WTC11 (cell line): ENCODE data around the gene CENPK. TPM values are rescaled to one million over a fixed set of nuclear protein-coding genes. Genes with fewer than 3 reads are reported as not detected.

Experiments
- ATAC-seq: fragments of 200-7000 bp; cut with Tn5 transposase; 2 replicates; pipeline ENCODE4 v1.10.0; 2021; ENCODE audit warnings: mild to moderate bottlenecking, moderate library complexity
- CTCF ChIA-PET: fragments of 300-600 bp; sonication (Branson Sonifier 250); formaldehyde crosslinking; loops from one replicate; lab custom pipeline; 2021; ENCODE audit warnings: antibody characterized with exemption; lab: Charles Lee
- POLR2A ChIA-PET: fragments of 350-600 bp; sonication (Branson Sonifier 250); formaldehyde crosslinking; loops from one replicate; lab custom pipeline; 2021; ENCODE audit warnings: antibody characterized with exemption; lab: Charles Lee
- DNase-seq: peaks from one replicate; pipeline ENCODE4 v3.0.0; 2021; ENCODE audit warnings: low spot score
- H3K27ac Mint-ChIP-seq: 2 replicates; pipeline ENCODE4 v1.8.0; 2021; ENCODE audit warnings: mixed read lengths
- H3K27me3 Mint-ChIP-seq: 2 replicates; pipeline ENCODE4 v1.8.0; 2021; ENCODE audit warnings: low read depth, mild to moderate bottlenecking, moderate library complexity, mixed read lengths
- H3K36me3 Mint-ChIP-seq: 2 replicates; pipeline ENCODE4 v1.8.0; 2021; ENCODE audit warnings: mixed read lengths
- H3K4me1 Mint-ChIP-seq: 2 replicates; pipeline ENCODE4 v1.8.0; 2022; ENCODE audit warnings: mixed read lengths
- H3K4me3 Mint-ChIP-seq: 2 replicates; pipeline ENCODE4 v1.8.0; 2021; ENCODE audit warnings: mild to moderate bottlenecking, moderate library complexity, mixed read lengths
- H3K9me3 Mint-ChIP-seq: 2 replicates; pipeline ENCODE4 v1.8.0; 2021; ENCODE audit warnings: mixed read lengths
- ELF4 ChIP-seq: sonication (generic); formaldehyde crosslinking; IDR thresholded peaks from 2 replicates; pipeline ENCODE4 v1.8.1; 2022; ENCODE audit warnings: low read depth, mild to moderate bottlenecking, moderate library complexity, missing genetic modification reagents
- EMX1 ChIP-seq: fragments of 250-450 bp; sonication (Bioruptor Pico); IDR thresholded peaks from 2 replicates; pipeline ENCODE4 v1.8.0; 2021; ENCODE audit warnings: mild to moderate bottlenecking
- FOXJ3 ChIP-seq: sonication (generic); formaldehyde crosslinking; IDR thresholded peaks from 2 replicates; pipeline ENCODE4 v1.9.0; 2021; ENCODE audit warnings: missing genetic modification reagents, mild to moderate bottlenecking, borderline replicate concordance
- FOXK1 ChIP-seq: sonication (generic); formaldehyde crosslinking; IDR thresholded peaks from 2 replicates; pipeline ENCODE4 v1.8.0; 2022; ENCODE audit warnings: mild to moderate bottlenecking, moderate library complexity, missing genetic modification reagents
- FOXP1 ChIP-seq: sonication (generic); formaldehyde crosslinking; IDR thresholded peaks from 2 replicates; pipeline ENCODE4 v1.8.0; 2022; ENCODE audit warnings: missing genetic modification reagents, mild to moderate bottlenecking, moderate library complexity, borderline replicate concordance
- JAZF1 ChIP-seq: fragments of 250-450 bp; sonication (Bioruptor Pico); IDR thresholded peaks from 2 replicates; pipeline ENCODE4 v1.9.0; 2021; ENCODE audit warnings: moderate library complexity, mild to moderate bottlenecking, inconsistent platforms
- JUN ChIP-seq: sonication (generic); formaldehyde crosslinking; IDR thresholded peaks from 2 replicates; pipeline ENCODE4 v1.8.0; 2023; ENCODE audit warnings: mild to moderate bottlenecking, missing genetic modification reagents
- KAT7 ChIP-seq: sonication (generic); formaldehyde crosslinking; IDR thresholded peaks from 2 replicates; pipeline ENCODE4 v1.8.1; 2023; ENCODE audit warnings: missing genetic modification reagents, mild to moderate bottlenecking, borderline replicate concordance
- NFE2L1 ChIP-seq: sonication (generic); formaldehyde crosslinking; IDR thresholded peaks from 2 replicates; pipeline ENCODE4 v1.8.1; 2023; ENCODE audit warnings: missing genetic modification reagents
- NR3C1 ChIP-seq: sonication (generic); formaldehyde crosslinking; conservative IDR thresholded peaks from 2 replicates; pipeline ENCODE4 v1.8.1; 2023; ENCODE audit warnings: low read depth, mild to moderate bottlenecking, missing genetic modification reagents
- PRRX2 ChIP-seq: fragments of 250-450 bp; sonication (Bioruptor Pico); IDR thresholded peaks from 2 replicates; pipeline ENCODE4 v1.8.0; 2021; ENCODE audit warnings: mild to moderate bottlenecking
- RELA ChIP-seq: sonication (generic); formaldehyde crosslinking; IDR thresholded peaks from 2 replicates; pipeline ENCODE4 v1.8.1; 2022; ENCODE audit warnings: missing genetic modification reagents, mild to moderate bottlenecking, borderline replicate concordance
- SMAD3 ChIP-seq: sonication (generic); formaldehyde crosslinking; IDR thresholded peaks from 2 replicates; pipeline ENCODE4 v1.8.0; 2022; ENCODE audit warnings: missing genetic modification reagents, mild to moderate bottlenecking, borderline replicate concordance
- ZNF121 ChIP-seq: sonication (generic); formaldehyde crosslinking; IDR thresholded peaks from 2 replicates; pipeline ENCODE4 v1.8.0; 2023; ENCODE audit warnings: missing genetic modification reagents
- ZNF138 ChIP-seq: sonication (generic); formaldehyde crosslinking; conservative IDR thresholded peaks from 2 replicates; pipeline ENCODE4 v1.8.1; 2022; ENCODE audit warnings: mild to moderate bottlenecking, moderate library complexity, missing genetic modification reagents
- ZNF232 ChIP-seq: sonication (generic); formaldehyde crosslinking; IDR thresholded peaks from 2 replicates; pipeline ENCODE4 v1.8.0; 2022; ENCODE audit warnings: mild to moderate bottlenecking, missing genetic modification reagents
- total RNA-seq: library from RNA; stranded (reverse); gene quantifications from 3 replicates; pipeline ENCODE4 v1.2.3, GENCODE V29; 2021
- TF ChIP-seq, protein P1 (sequence below): sonication (generic); formaldehyde crosslinking; IDR thresholded peaks from 2 replicates; pipeline ENCODE4 v1.8.0; 2022; ENCODE audit warnings: mild to moderate bottlenecking, missing genetic modification reagents
- TF ChIP-seq, protein P2 (sequence below): sonication (generic); formaldehyde crosslinking; IDR thresholded peaks from 2 replicates; pipeline ENCODE4 v1.8.1; 2023; ENCODE audit warnings: mild to moderate bottlenecking, missing genetic modification reagents, moderate library complexity
- TF ChIP-seq, protein P3 (sequence below): sonication (generic); formaldehyde crosslinking; IDR thresholded peaks from 2 replicates; pipeline ENCODE4 v1.8.1; 2022; ENCODE audit warnings: mild to moderate bottlenecking, moderate library complexity, missing genetic modification reagents
- TF ChIP-seq, protein P4 (sequence below): fragments of 250-450 bp; sonication (Bioruptor Pico); IDR thresholded peaks from 2 replicates; pipeline ENCODE4 v1.9.0; 2021; ENCODE audit warnings: mild to moderate bottlenecking
- TF ChIP-seq, protein P5 (sequence below): fragments of 250-450 bp; sonication (Bioruptor Pico); IDR thresholded peaks from 2 replicates; pipeline ENCODE4 v1.9.0; 2021; ENCODE audit warnings: moderate library complexity, mild to moderate bottlenecking, inconsistent platforms, borderline replicate concordance
- TF ChIP-seq, protein P6 (sequence below): sonication (generic); formaldehyde crosslinking; IDR thresholded peaks from 2 replicates; pipeline ENCODE4 v1.8.1; 2022; ENCODE audit warnings: low read depth, mild to moderate bottlenecking, moderate library complexity, missing genetic modification reagents, borderline replicate concordance
- TF ChIP-seq, protein P7 (sequence below): sonication (generic); formaldehyde crosslinking; IDR thresholded peaks from 2 replicates; pipeline ENCODE4 v1.8.1; 2023; ENCODE audit warnings: mild to moderate bottlenecking, missing genetic modification reagents

The CENPK gene
- total RNA-seq, 1 experiment from 2014 or later = 37.5 TPM

DNA sequence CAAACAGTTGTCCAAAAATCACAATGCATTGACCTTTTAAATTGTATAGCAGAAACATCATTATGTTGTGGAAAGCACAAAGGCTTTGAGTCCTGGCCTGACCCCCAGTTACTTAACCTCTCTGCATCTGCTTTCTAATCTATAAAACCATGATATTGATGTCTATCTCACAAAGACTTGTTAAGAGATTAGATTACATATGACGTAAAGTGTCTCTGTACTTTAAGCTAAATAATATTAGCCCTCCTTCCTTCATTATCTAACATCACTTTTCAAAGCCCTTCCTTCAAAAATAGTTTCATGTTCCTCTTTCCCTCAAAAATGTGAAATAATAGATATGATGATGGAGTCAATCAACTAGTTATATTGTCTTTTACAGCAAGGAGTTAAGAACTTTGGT lies 84.6 kb downstream of the CENPK start:
- no peak for ATAC-seq

DNA sequence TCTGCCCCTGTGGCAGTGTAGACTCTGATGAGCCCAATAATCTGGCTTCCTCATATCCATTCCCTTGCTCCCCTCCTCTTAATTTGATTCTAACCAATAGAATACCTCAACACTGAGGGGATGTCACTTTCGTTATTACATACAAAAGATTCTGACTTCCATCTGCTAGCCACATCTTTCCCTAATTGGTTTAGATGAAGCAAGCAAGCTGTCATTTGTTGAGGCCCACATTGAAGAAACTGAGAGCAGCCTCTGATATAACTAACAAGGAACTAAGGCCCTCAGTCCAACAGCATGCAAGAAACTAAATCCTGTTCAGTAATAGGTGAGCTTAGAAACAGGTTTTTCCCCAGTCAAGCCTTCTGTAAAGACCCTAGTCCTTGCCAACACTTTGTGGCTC lies 87.1 kb downstream of the CENPK start:
- DNase-seq (no peak), ATAC-seq (no peak)
- no peaks in the 10 kb centered on the region for H3K9me3 Mint-ChIP-seq
- no peaks in the 10 kb centered on the region for H3K4me1 Mint-ChIP-seq
- no peaks in the 10 kb centered on the region for H3K27me3 Mint-ChIP-seq
- ChIA-PET POLR2A (no interaction called here), CTCF (no interaction called here)
- H3K36me3 Mint-ChIP-seq = no peaks in the 10 kb centered on the region
- no peak overlapping the region for H3K27ac Mint-ChIP-seq
- no peak overlapping the region for H3K4me3 Mint-ChIP-seq
- TF ChIP-seq, protein P1, sequence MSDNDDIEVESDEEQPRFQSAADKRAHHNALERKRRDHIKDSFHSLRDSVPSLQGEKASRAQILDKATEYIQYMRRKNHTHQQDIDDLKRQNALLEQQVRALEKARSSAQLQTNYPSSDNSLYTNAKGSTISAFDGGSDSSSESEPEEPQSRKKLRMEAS (CRISPR knock-in tag) = no peak
- TF ChIP-seq ZNF121 (CRISPR knock-in tag) = no peak
- TF ChIP-seq, protein P2, sequence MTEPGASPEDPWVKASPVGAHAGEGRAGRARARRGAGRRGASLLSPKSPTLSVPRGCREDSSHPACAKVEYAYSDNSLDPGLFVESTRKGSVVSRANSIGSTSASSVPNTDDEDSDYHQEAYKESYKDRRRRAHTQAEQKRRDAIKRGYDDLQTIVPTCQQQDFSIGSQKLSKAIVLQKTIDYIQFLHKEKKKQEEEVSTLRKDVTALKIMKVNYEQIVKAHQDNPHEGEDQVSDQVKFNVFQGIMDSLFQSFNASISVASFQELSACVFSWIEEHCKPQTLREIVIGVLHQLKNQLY (CRISPR knock-in tag) = no peak
- TF ChIP-seq JAZF1 (CRISPR knock-in tag) = no peak
- no peak for TF ChIP-seq ELF4 (CRISPR knock-in tag)
- TF ChIP-seq, protein P3, sequence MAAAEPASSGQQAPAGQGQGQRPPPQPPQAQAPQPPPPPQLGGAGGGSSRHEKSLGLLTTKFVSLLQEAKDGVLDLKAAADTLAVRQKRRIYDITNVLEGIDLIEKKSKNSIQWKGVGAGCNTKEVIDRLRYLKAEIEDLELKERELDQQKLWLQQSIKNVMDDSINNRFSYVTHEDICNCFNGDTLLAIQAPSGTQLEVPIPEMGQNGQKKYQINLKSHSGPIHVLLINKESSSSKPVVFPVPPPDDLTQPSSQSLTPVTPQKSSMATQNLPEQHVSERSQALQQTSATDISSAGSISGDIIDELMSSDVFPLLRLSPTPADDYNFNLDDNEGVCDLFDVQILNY (CRISPR knock-in tag) = no peak
- no peak for TF ChIP-seq FOXJ3 (CRISPR knock-in tag)
- no peak for TF ChIP-seq ZNF138 (CRISPR knock-in tag)
- no peak for TF ChIP-seq ZNF232 (CRISPR knock-in tag)
- TF ChIP-seq, protein P4, sequence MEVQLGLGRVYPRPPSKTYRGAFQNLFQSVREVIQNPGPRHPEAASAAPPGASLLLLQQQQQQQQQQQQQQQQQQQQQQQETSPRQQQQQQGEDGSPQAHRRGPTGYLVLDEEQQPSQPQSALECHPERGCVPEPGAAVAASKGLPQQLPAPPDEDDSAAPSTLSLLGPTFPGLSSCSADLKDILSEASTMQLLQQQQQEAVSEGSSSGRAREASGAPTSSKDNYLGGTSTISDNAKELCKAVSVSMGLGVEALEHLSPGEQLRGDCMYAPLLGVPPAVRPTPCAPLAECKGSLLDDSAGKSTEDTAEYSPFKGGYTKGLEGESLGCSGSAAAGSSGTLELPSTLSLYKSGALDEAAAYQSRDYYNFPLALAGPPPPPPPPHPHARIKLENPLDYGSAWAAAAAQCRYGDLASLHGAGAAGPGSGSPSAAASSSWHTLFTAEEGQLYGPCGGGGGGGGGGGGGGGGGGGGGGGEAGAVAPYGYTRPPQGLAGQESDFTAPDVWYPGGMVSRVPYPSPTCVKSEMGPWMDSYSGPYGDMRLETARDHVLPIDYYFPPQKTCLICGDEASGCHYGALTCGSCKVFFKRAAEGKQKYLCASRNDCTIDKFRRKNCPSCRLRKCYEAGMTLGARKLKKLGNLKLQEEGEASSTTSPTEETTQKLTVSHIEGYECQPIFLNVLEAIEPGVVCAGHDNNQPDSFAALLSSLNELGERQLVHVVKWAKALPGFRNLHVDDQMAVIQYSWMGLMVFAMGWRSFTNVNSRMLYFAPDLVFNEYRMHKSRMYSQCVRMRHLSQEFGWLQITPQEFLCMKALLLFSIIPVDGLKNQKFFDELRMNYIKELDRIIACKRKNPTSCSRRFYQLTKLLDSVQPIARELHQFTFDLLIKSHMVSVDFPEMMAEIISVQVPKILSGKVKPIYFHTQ = no peak

More for the DNA sequence above, 84.6 kb downstream of the CENPK start:
- Mint-ChIP-seq H3K4me1 (peaks cover 13% of the 10 kb centered on the region), H3K27ac (no peak overlapping the region), H3K27me3 (no peaks in the 10 kb centered on the region), H3K36me3 (no peaks in the 10 kb centered on the region), H3K4me3 (no peak overlapping the region), H3K9me3 (no peaks in the 10 kb centered on the region)
- TF ChIP-seq, protein P4 = no peak
- TF ChIP-seq RELA (CRISPR knock-in tag) = no peak
- TF ChIP-seq EMX1 (CRISPR knock-in tag) = no peak
- TF ChIP-seq NFE2L1 (CRISPR knock-in tag) = no peak
- TF ChIP-seq, protein P5, sequence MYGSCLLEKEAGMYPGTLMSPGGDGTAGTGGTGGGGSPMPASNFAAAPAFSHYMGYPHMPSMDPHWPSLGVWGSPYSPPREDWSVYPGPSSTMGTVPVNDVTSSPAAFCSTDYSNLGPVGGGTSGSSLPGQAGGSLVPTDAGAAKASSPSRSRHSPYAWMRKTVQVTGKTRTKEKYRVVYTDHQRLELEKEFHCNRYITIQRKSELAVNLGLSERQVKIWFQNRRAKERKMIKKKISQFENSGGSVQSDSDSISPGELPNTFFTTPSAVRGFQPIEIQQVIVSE = no peak
- TF ChIP-seq FOXK1 = no peak
- no peak for TF ChIP-seq PRRX2 (CRISPR knock-in tag)
- TF ChIP-seq JUN (CRISPR knock-in tag) = no peak
- TF ChIP-seq, protein P6, sequence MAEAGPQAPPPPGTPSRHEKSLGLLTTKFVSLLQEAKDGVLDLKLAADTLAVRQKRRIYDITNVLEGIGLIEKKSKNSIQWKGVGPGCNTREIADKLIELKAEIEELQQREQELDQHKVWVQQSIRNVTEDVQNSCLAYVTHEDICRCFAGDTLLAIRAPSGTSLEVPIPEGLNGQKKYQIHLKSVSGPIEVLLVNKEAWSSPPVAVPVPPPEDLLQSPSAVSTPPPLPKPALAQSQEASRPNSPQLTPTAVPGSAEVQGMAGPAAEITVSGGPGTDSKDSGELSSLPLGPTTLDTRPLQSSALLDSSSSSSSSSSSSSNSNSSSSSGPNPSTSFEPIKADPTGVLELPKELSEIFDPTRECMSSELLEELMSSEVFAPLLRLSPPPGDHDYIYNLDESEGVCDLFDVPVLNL (CRISPR knock-in tag) = no peak
- TF ChIP-seq FOXP1 (CRISPR knock-in tag) = no peak
- TF ChIP-seq, protein P7, sequence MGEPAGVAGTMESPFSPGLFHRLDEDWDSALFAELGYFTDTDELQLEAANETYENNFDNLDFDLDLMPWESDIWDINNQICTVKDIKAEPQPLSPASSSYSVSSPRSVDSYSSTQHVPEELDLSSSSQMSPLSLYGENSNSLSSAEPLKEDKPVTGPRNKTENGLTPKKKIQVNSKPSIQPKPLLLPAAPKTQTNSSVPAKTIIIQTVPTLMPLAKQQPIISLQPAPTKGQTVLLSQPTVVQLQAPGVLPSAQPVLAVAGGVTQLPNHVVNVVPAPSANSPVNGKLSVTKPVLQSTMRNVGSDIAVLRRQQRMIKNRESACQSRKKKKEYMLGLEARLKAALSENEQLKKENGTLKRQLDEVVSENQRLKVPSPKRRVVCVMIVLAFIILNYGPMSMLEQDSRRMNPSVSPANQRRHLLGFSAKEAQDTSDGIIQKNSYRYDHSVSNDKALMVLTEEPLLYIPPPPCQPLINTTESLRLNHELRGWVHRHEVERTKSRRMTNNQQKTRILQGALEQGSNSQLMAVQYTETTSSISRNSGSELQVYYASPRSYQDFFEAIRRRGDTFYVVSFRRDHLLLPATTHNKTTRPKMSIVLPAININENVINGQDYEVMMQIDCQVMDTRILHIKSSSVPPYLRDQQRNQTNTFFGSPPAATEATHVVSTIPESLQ = no peak
- TF ChIP-seq SMAD3 (CRISPR knock-in tag) = no peak
- no peak for TF ChIP-seq KAT7 (CRISPR knock-in tag)
- no peak for TF ChIP-seq NR3C1
- ChIA-PET POLR2A (no interaction called here), CTCF (no interaction called here)
- no peak for DNase-seq
